DOHH2 (cell line): Measurements from ENCODE around the gene RFLNA.

Experiments used
- EZH2phosphoT487 ChIP-seq: fragments of 200-600 bp; sonication (generic); IDR thresholded peaks from 2 replicates; pipeline ENCODE4 v1.6.1; 2017; ENCODE audit warnings: borderline replicate concordance, mild to moderate bottlenecking, antibody characterized with exemption, low read length, moderate library complexity, mixed read lengths
- TF ChIP-seq, protein P1 (sequence below): fragments of 200-600 bp; sonication (generic); IDR thresholded peaks from one replicate; pipeline ENCODE4 v1.5.1; 2014; ENCODE audit warnings: antibody characterized with exemption, mild to moderate bottlenecking, low read depth, low read length; ENCODE audit not compliant: poor library complexity, severe bottlenecking

DNA sequence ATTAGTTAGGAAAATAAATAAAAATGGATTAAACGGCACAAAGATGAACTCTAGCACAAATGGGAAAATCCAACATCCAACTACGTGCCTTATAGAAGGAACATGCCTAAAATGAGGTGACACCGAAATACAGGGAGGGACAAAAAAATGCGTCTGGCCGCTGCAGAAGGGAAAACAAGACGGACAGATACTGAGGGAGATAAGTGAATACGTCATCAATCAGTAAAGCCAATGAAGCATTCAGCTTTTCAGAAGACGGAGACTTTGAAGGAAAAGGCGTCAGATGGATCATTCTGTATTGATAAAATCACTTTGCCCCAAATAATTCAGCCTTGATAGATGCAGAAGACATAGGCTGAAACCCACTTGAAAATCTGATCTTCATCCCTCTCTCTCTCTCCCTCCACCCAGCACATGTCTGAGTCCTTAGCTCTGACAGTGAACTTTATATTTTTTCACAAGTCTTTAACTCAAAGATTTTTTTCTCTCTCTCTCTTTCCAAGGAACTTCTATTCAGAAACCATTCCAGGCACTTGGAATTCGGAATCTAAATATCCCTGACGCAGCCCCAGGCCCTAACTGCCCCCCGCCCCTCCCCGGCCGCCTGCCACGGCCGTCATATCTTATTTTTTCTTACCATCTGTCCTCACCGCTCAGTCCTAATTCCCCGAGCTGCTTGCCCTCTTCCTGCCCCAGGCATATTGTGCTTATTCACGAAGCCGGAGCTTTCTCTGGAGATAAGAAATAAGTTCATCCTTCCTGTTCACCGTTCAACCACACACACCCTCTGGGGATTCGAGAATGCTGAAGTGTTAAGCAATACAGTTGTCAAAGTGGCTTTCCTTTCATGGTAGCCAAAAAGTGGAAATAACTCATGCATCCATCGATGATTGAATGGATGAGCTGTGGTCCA lies 35.5 kb upstream of the RFLNA start:
- TF ChIP-seq, protein P1, sequence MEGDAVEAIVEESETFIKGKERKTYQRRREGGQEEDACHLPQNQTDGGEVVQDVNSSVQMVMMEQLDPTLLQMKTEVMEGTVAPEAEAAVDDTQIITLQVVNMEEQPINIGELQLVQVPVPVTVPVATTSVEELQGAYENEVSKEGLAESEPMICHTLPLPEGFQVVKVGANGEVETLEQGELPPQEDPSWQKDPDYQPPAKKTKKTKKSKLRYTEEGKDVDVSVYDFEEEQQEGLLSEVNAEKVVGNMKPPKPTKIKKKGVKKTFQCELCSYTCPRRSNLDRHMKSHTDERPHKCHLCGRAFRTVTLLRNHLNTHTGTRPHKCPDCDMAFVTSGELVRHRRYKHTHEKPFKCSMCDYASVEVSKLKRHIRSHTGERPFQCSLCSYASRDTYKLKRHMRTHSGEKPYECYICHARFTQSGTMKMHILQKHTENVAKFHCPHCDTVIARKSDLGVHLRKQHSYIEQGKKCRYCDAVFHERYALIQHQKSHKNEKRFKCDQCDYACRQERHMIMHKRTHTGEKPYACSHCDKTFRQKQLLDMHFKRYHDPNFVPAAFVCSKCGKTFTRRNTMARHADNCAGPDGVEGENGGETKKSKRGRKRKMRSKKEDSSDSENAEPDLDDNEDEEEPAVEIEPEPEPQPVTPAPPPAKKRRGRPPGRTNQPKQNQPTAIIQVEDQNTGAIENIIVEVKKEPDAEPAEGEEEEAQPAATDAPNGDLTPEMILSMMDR, result no peak
- no peak for TF ChIP-seq EZH2phosphoT487
